CD14-positive monocyte (primary cell): ENCODE measurements around the gene EOMES. TPM values are rescaled to one million over a fixed set of nuclear protein-coding genes. Genes with fewer than 3 reads are reported as not detected.
A peak's percentile ranks its signal among the peaks of the same experiment; 100 is the strongest.

ENCODE experiments used
- DNase-seq, 3 donors: peaks; one replicate each; pipeline ENCODE4 v3.0.0-alpha.2; 2011 to 2022
- H2AFZ ChIP-seq: 2 replicates; pipeline ENCODE4 v1.6.0; 2012; ENCODE audit warnings: mild to moderate bottlenecking, low read depth, low read length, inconsistent platforms; ENCODE audit not compliant: insufficient read depth, poor library complexity, severe bottlenecking
- H3K27ac ChIP-seq, 2 donors: 1 replicate in 1 of 2; 2 replicates in 1 of 2; pipeline ENCODE4 v1.5.1; 2012 to 2013; ENCODE audit warnings: low read length in 2 of 2, control low read depth in 1 of 2, inconsistent platforms in 1 of 2, low read depth in 1 of 2, mild to moderate bottlenecking in 1 of 2
- H3K27me3 ChIP-seq, 2 donors: one replicate each; pipeline versions ENCODE4 v1.6.0 to v1.6.1; 2011 to 2013; ENCODE audit warnings: low read length in 2 of 2; ENCODE audit not compliant: control insufficient read depth in 2 of 2, insufficient read depth in 2 of 2
- H3K36me3 ChIP-seq, 2 donors: replicated peaks in 1 of 2; 1 replicate in 1 of 2; 2 replicates in 1 of 2; pipeline versions ENCODE4 v1.5.1 to v1.6.1; 2012 to 2013; ENCODE audit warnings: low read length in 2 of 2, control low read depth in 1 of 2, inconsistent platforms in 1 of 2, mild to moderate bottlenecking in 1 of 2; ENCODE audit not compliant: insufficient read depth in 2 of 2, control insufficient read depth in 1 of 2
- H3K4me1 ChIP-seq, 2 donors: 1 replicate in 1 of 2; 2 replicates in 1 of 2; pipeline versions ENCODE4 v1.5.1 to v1.6.1; 2012 to 2013; ENCODE audit warnings: low read length in 2 of 2, control low read depth in 1 of 2, inconsistent platforms in 1 of 2, mild to moderate bottlenecking in 1 of 2, moderate library complexity in 1 of 2; ENCODE audit not compliant: insufficient read depth in 2 of 2, control insufficient read depth in 1 of 2
- H3K4me2 ChIP-seq: replicated peaks from 2 replicates; pipeline ENCODE3; 2012; ENCODE audit warnings: low read length, moderate library complexity, mild to moderate bottlenecking; ENCODE audit not compliant: poor library complexity, severe bottlenecking; ENCODE audit errors: extremely low read depth
- H3K4me3 ChIP-seq, 3 experiments: fragments of 200-600 bp in 1 of 3; sonication (generic) in 1 of 3; replicated peaks in 1 of 3; 1 replicate in 2 of 3; 2 replicates in 1 of 3; pipeline ENCODE4 v1.5.1; 2011 to 2013; ENCODE audit warnings: low read length in 3 of 3, mild to moderate bottlenecking in 3 of 3, control low read depth in 2 of 3, low read depth in 2 of 3, inconsistent platforms in 1 of 3, moderate library complexity in 1 of 3
- H3K79me2 ChIP-seq: 2 replicates; pipeline ENCODE4 v1.6.0; 2012; ENCODE audit warnings: mild to moderate bottlenecking, control low read depth, inconsistent platforms, low read length, moderate library complexity; ENCODE audit not compliant: insufficient read depth
- H3K9ac ChIP-seq: 2 replicates; pipeline ENCODE4 v1.6.0; 2017; ENCODE audit warnings: low read length, mild to moderate bottlenecking; ENCODE audit not compliant: insufficient read depth, poor library complexity, severe bottlenecking
- H3K9me3 ChIP-seq, 2 donors: replicated peaks in 1 of 2; 1 replicate in 1 of 2; 2 replicates in 1 of 2; pipeline versions ENCODE4 v1.5.1 to v1.6.1; 2012 to 2013; ENCODE audit warnings: low read length in 2 of 2, control low read depth in 1 of 2; ENCODE audit not compliant: control insufficient read depth in 1 of 2, insufficient read depth in 1 of 2
- H4K20me1 ChIP-seq: 2 replicates; pipeline ENCODE4 v1.6.0; 2012; ENCODE audit warnings: mild to moderate bottlenecking, low read length, control low read depth, moderate library complexity; ENCODE audit not compliant: insufficient read depth
- H3K27ac Mint-ChIP-seq, 7 donors: one replicate each; pipeline ENCODE4 v1.8.0; 2020; ENCODE audit warnings: mild to moderate bottlenecking in 7 of 7, mixed read lengths in 7 of 7, moderate library complexity in 6 of 7, inconsistent platforms in 2 of 7
- H3K27me3 Mint-ChIP-seq, 3 donors: one replicate each; pipeline ENCODE4 v1.8.0; 2021 to 2022; ENCODE audit warnings: low read depth in 3 of 3, mild to moderate bottlenecking in 3 of 3, mixed read lengths in 3 of 3, moderate library complexity in 3 of 3, inconsistent platforms in 1 of 3
- H3K36me3 Mint-ChIP-seq, 2 donors: one replicate each; pipeline ENCODE4 v1.8.0; 2020; ENCODE audit warnings: mixed read lengths in 2 of 2, inconsistent platforms in 1 of 2, mild to moderate bottlenecking in 1 of 2
- H3K4me1 Mint-ChIP-seq: one replicate; pipeline ENCODE4 v1.8.0; 2020; ENCODE audit warnings: mild to moderate bottlenecking, mixed read lengths
- H3K4me3 Mint-ChIP-seq, 2 donors: one replicate each; pipeline ENCODE4 v1.8.0; 2020; ENCODE audit warnings: mild to moderate bottlenecking in 2 of 2, mixed read lengths in 2 of 2, moderate library complexity in 1 of 2
- H3K9me3 Mint-ChIP-seq, 7 donors: one replicate each; pipeline ENCODE4 v1.8.0; 2020 to 2022; ENCODE audit warnings: mixed read lengths in 7 of 7, mild to moderate bottlenecking in 6 of 7, moderate library complexity in 6 of 7, inconsistent platforms in 2 of 7
- CTCF ChIP-seq: fragments of 200-600 bp; IDR thresholded peaks from one replicate; pipeline ENCODE4 v1.8.0; 2022; ENCODE audit warnings: antibody characterized with exemption, mild to moderate bottlenecking
- WGBS: methylation state at CpG from one replicate; pipeline ENCODE4 v1.1.5; 2013; ENCODE audit warnings: missing lambda C conversion rate; ENCODE audit not compliant: insufficient coverage; 5-methylcytosine and 5-hydroxymethylcytosine counted together
- intact Hi-C, 2 donors: fragments of 100-400 bp; cut with micrococcal nuclease; formaldehyde crosslinking; loops; one replicate each; pipeline versions ENCODE4 v1.15.0 to v1.15.1; 2023
- polyA plus RNA-seq, 3 donors: library from polyadenylated mRNA; depleted of rRNA in 1 of 3; unstranded in 2 of 3; stranded (reverse) in 1 of 3; fragments of 300-500 nt in 2 of 3; fragments of >200 nt in 1 of 3; fragmentation: Illumina TruSeq in 2 of 3; gene quantifications; 1 replicate in 2 of 3; 2 replicates in 1 of 3; pipeline ENCODE4 v1.2.3, GENCODE V29; 2012 to 2021

Gene EOMES
- polyA plus RNA-seq, 3 donors = 0.09 to 0.21 TPM; not detected in 1

- H3K27ac ChIP-seq = no peak overlapping the region
- H2AFZ ChIP-seq = no peak overlapping the region
- H3K9ac ChIP-seq = no peak overlapping the region
- H3K9me3 ChIP-seq = no peaks in the 10 kb centered on the region
- Mint-ChIP-seq H3K36me3 (no peaks in the 10 kb centered on the region), H3K4me1 (peaks cover 9% of the 10 kb centered on the region), H3K27me3 (peaks cover 1 to 7% (median 2%) of the 10 kb centered on the region in 3 donors), H3K4me3 (no peak overlapping the region), H3K9me3 (peaks cover 0 to 3% (median under 1%) of the 10 kb centered on the region in 7 donors), H3K27ac (no peak overlapping the region)
- no peak for DNase-seq
- peaks cover 0 to 10% of the 10 kb centered on the region in 2 donors for H3K4me1 ChIP-seq
- no peaks in the 10 kb centered on the region for H3K79me2 ChIP-seq
- H4K20me1 ChIP-seq = no peaks in the 10 kb centered on the region
- H3K4me2 ChIP-seq = no peak overlapping the region
- H3K27me3 ChIP-seq = no peaks in the 10 kb centered on the region
- TF ChIP-seq CTCF = no peak
- no peak overlapping the region for H3K4me3 ChIP-seq
- WGBS = no CpG with 5 or more reads among the region's 2 CpGs
- no peaks in the 10 kb centered on the region for H3K36me3 ChIP-seq
- intact Hi-C loops = loop anchor here in 1 of 2 donors (5.0 kb wide), 1 partner anchor 547 kb away; no protein-coding TSS in a partner anchor
These were observed 37.8 kb downstream of the EOMES start for GRCh38 chr3:27684302-27684701.

GRCh38 chr3:27681249-27681748 is 40.8 kb downstream of the EOMES start:
- H3K4me3 ChIP-seq = peak overlapping the region in 2 of 3 experiments; percentile 21 to 31
- no peak overlapping the region for H3K27ac ChIP-seq
- H2AFZ ChIP-seq = peak overlapping the region; percentile 67
- no peaks in the 10 kb centered on the region for H3K27me3 ChIP-seq
- whole genome bisulfite sequencing = 6% methylated on average over 3 of the region's 6 CpGs
- no peaks in the 10 kb centered on the region for H3K79me2 ChIP-seq
- peak overlapping the region; percentile 66 for H3K4me2 ChIP-seq
- H3K36me3 ChIP-seq = no peaks in the 10 kb centered on the region
- no peaks in the 10 kb centered on the region for H3K36me3 Mint-ChIP-seq
- no peaks in the 10 kb centered on the region for H3K9me3 ChIP-seq
- H3K4me1 Mint-ChIP-seq = peaks cover 9% of the 10 kb centered on the region
- H3K27me3 Mint-ChIP-seq = peaks cover 1 to 8% (median 2%) of the 10 kb centered on the region in 3 donors
- peak; percentile 89 for TF ChIP-seq CTCF
- peak overlapping the region; percentile 50 to 89 for H3K4me3 Mint-ChIP-seq
- no peaks in the 10 kb centered on the region for H4K20me1 ChIP-seq
- H3K27ac Mint-ChIP-seq = peak overlapping the region in 4 of 7 donors; percentile 57 to 79 (median 68)
- no peaks in the 10 kb centered on the region for H3K9me3 Mint-ChIP-seq
- H3K9ac ChIP-seq = peak overlapping the region; percentile 20
- intact Hi-C loops = loop anchor here in 1 of 2 donors (5.0 kb wide), 1 partner anchor 544 kb away; no protein-coding TSS in a partner anchor
- peak; percentile 60 to 74 (median 72) for DNase-seq
- H3K4me1 ChIP-seq = peaks cover 0 to 10% of the 10 kb centered on the region in 2 donors
